SU-DHL-6 (cell line): ENCODE measurements around the gene SIDT2.

ENCODE experiments used
- EZH2phosphoT487 ChIP-seq: fragments of 200-600 bp; sonication (generic), shearing (Covaris generic); conservative IDR thresholded peaks from 2 replicates; pipeline ENCODE4 v1.6.1; 2018; ENCODE audit warnings: mild to moderate bottlenecking, antibody characterized with exemption, low read length, moderate library complexity, mixed read lengths
- TF ChIP-seq, protein P1 (sequence below): fragments of 200-600 bp; sonication (generic); IDR thresholded peaks from one replicate; pipeline ENCODE4 v1.5.1; 2017; ENCODE audit warnings: antibody characterized with exemption, mild to moderate bottlenecking, low read length, moderate library complexity; ENCODE audit not compliant: insufficient read depth, poor library complexity, severe bottlenecking

DNA sequence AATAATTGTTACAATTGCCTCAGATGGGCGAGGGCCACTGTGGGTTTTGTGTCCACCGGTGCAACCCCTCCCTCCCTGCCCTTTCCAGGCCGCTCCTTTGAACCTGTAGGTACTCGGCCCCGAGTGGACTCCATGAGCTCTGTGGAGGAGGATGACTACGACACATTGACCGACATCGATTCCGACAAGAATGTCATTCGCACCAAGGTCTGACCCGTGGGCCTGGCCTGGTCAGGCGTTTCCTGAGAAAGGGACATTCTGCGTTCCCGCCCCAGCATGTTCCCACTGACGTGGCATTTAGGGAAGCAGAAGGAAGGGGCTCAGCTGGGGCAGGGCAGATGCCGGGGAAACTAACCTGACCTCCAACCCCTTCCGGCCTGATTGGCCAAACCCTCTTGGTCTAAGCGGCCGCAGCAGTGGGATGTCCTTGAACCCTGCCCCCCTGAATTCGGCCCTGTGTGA, 10.1 kb downstream of the SIDT2 start:
- TF ChIP-seq, protein P1, sequence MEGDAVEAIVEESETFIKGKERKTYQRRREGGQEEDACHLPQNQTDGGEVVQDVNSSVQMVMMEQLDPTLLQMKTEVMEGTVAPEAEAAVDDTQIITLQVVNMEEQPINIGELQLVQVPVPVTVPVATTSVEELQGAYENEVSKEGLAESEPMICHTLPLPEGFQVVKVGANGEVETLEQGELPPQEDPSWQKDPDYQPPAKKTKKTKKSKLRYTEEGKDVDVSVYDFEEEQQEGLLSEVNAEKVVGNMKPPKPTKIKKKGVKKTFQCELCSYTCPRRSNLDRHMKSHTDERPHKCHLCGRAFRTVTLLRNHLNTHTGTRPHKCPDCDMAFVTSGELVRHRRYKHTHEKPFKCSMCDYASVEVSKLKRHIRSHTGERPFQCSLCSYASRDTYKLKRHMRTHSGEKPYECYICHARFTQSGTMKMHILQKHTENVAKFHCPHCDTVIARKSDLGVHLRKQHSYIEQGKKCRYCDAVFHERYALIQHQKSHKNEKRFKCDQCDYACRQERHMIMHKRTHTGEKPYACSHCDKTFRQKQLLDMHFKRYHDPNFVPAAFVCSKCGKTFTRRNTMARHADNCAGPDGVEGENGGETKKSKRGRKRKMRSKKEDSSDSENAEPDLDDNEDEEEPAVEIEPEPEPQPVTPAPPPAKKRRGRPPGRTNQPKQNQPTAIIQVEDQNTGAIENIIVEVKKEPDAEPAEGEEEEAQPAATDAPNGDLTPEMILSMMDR: no peak
- no peak for TF ChIP-seq EZH2phosphoT487
